ENCODE results near the gene ULBP2.

The ULBP2 gene

DNA sequence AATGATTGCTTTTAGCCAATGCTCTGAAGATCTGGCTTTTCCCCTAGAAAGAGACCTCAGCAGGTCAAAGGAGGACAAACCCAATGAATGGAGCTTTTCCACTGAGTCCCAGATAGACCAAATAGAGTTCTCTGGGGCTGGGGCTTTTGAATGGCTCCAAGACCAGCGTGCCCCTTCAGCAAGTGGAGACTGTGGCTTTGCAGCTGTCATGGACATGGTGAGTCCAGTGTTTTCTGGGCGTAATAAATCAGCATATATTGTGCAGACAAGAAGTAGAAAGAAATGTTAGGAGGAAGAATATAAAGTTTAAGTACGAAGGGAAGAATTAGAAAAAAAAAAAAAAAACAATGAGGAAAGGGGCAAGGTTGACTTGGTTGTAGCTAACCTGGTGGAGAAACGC lies 50.0 kb downstream of the ULBP2 start:
- no peaks in the 10 kb centered on the region for H3K79me2 ChIP-seq (ENCODE audit: low read length)
- no peak overlapping the region for H3K27ac ChIP-seq (ENCODE audit: low read length)
- H3K27me3 ChIP-seq (replicated peaks; ENCODE audit: insufficient read depth, low read length): peaks cover 51% of the 10 kb centered on the region
- H3K9me2 ChIP-seq (replicated peaks; ENCODE audit: insufficient read depth, low read length): no peaks in the 10 kb centered on the region
- H3K4me1 ChIP-seq (ENCODE audit: low read length): no peaks in the 10 kb centered on the region
- no peaks in the 10 kb centered on the region for H3K36me3 ChIP-seq (replicated peaks; ENCODE audit: insufficient read depth, low read length)
- H4K20me1 ChIP-seq (ENCODE audit: insufficient read depth, low read length): no peaks in the 10 kb centered on the region
- no peak overlapping the region for H3K4me3 ChIP-seq (ENCODE audit: low read length)
- no peak overlapping the region for H3K9ac ChIP-seq (ENCODE audit: low read length)
- no peaks in the 10 kb centered on the region for H3F3A ChIP-seq (ENCODE audit: insufficient read depth, low read length)
- H3K9me3 ChIP-seq (replicated peaks; ENCODE audit: insufficient read depth, low read length): no peaks in the 10 kb centered on the region
- no peak for DNase-seq
- TF ChIP-seq, protein P1, sequence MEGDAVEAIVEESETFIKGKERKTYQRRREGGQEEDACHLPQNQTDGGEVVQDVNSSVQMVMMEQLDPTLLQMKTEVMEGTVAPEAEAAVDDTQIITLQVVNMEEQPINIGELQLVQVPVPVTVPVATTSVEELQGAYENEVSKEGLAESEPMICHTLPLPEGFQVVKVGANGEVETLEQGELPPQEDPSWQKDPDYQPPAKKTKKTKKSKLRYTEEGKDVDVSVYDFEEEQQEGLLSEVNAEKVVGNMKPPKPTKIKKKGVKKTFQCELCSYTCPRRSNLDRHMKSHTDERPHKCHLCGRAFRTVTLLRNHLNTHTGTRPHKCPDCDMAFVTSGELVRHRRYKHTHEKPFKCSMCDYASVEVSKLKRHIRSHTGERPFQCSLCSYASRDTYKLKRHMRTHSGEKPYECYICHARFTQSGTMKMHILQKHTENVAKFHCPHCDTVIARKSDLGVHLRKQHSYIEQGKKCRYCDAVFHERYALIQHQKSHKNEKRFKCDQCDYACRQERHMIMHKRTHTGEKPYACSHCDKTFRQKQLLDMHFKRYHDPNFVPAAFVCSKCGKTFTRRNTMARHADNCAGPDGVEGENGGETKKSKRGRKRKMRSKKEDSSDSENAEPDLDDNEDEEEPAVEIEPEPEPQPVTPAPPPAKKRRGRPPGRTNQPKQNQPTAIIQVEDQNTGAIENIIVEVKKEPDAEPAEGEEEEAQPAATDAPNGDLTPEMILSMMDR (IDR thresholded peaks at IDR 0.05; ENCODE audit: low read length): no peak
- no peak for TF ChIP-seq EZH2phosphoT487 (IDR thresholded peaks at IDR 0.05; ENCODE audit: low read length)
- TF ChIP-seq EZH2 (optimal IDR thresholded peaks at IDR 0.05; ENCODE audit: low read depth, low read length): no peak
- H2AFZ ChIP-seq (ENCODE audit: low read length): no peak overlapping the region
- no peak overlapping the region for H3K4me2 ChIP-seq (ENCODE audit: low read depth, low read length)

DNA sequence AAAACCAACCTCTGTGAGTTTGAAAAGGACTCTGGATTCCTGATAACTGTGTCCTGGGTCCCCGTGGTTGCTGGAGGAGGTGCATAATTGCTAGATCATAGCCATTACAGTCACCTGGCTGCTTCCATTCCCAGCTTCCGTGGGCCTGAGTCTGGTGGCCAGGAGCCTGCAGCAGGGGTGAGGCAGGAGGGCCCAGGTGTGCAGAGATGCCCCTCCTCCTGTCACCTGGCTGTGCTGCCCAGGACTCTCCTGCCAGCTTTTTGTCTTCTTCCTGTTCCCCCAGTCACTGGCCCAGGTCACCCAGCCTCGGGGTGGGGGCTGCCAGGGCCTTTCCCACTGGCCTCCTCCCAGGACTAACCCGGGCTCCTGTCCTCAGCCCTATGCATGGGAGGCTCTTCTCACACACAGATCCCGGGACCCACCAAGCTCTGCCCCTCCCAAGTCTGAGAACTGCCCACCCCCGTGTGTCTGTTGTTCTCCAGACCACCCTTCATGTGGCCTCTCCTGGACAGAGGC lies 53.5 kb downstream of the ULBP2 start:
- Histone ChIP-seq H3K9me3 (replicated peaks; ENCODE audit: insufficient read depth, low read length) (no peaks in the 10 kb centered on the region), H3K4me3 (ENCODE audit: low read length) (no peak overlapping the region), H2AFZ (ENCODE audit: low read length) (no peak overlapping the region), H3K9me2 (replicated peaks; ENCODE audit: insufficient read depth, low read length) (no peaks in the 10 kb centered on the region), H3K36me3 (replicated peaks; ENCODE audit: insufficient read depth, low read length) (no peaks in the 10 kb centered on the region), H3K79me2 (ENCODE audit: low read length) (no peaks in the 10 kb centered on the region), H3K4me2 (ENCODE audit: low read depth, low read length) (no peak overlapping the region), H3K4me1 (ENCODE audit: low read length) (no peaks in the 10 kb centered on the region), H3K9ac (ENCODE audit: low read length) (no peak overlapping the region), H3K27ac (ENCODE audit: low read length) (no peak overlapping the region), H4K20me1 (ENCODE audit: insufficient read depth, low read length) (no peaks in the 10 kb centered on the region), H3F3A (ENCODE audit: insufficient read depth, low read length) (no peaks in the 10 kb centered on the region), H3K27me3 (replicated peaks; ENCODE audit: insufficient read depth, low read length) (peaks cover 17% of the 10 kb centered on the region; the same call in 1 of the 2 replicates)
- no peak for DNase-seq
- TF ChIP-seq EZH2phosphoT487 (IDR thresholded peaks at IDR 0.05; ENCODE audit: low read length) (no peak), EZH2 (optimal IDR thresholded peaks at IDR 0.05; ENCODE audit: low read depth, low read length) (no peak)
- TF ChIP-seq, protein P1 (IDR thresholded peaks at IDR 0.05; ENCODE audit: low read length): no peak

- H3K4me2 ChIP-seq (ENCODE audit: low read depth, low read length): no peak overlapping the region
- DNase-seq: no peak
- H3K4me1 ChIP-seq (ENCODE audit: low read length): no peaks in the 10 kb centered on the region
- H2AFZ ChIP-seq (ENCODE audit: low read length): no peak overlapping the region
- H3K27ac ChIP-seq (ENCODE audit: low read length): no peak overlapping the region
- no peaks in the 10 kb centered on the region for H4K20me1 ChIP-seq (ENCODE audit: insufficient read depth, low read length)
- no peaks in the 10 kb centered on the region for H3K9me3 ChIP-seq (replicated peaks; ENCODE audit: insufficient read depth, low read length)
- no peak for TF ChIP-seq EZH2phosphoT487 (IDR thresholded peaks at IDR 0.05; ENCODE audit: low read length)
- TF ChIP-seq, protein P1 (IDR thresholded peaks at IDR 0.05; ENCODE audit: low read length): no peak
- TF ChIP-seq EZH2 (optimal IDR thresholded peaks at IDR 0.05; ENCODE audit: low read depth, low read length): no peak
- H3F3A ChIP-seq (ENCODE audit: insufficient read depth, low read length): no peaks in the 10 kb centered on the region
- H3K36me3 ChIP-seq (replicated peaks; ENCODE audit: insufficient read depth, low read length): no peaks in the 10 kb centered on the region
- peaks cover 11% of the 10 kb centered on the region; the same call in 1 of the 2 replicates for H3K27me3 ChIP-seq (replicated peaks; ENCODE audit: insufficient read depth, low read length)
- no peak overlapping the region for H3K9ac ChIP-seq (ENCODE audit: low read length)
- H3K4me3 ChIP-seq (ENCODE audit: low read length): no peak overlapping the region
- no peaks in the 10 kb centered on the region for H3K79me2 ChIP-seq (ENCODE audit: low read length)
- H3K9me2 ChIP-seq (replicated peaks; ENCODE audit: insufficient read depth, low read length): no peaks in the 10 kb centered on the region
Measured at GRCh38 chr6:149995971-149996370, 54.2 kb downstream of the ULBP2 start.
